ENCODE measurements around the gene MAN2B2. TPM values are rescaled to one million over a fixed set of nuclear protein-coding genes. Genes with fewer than 3 reads are reported as not detected.

The MAN2B2 gene
- total and polyA plus RNA-seq, 12 donors = 6.0 to 27.1 (median 18.2) TPM

- H3K27me3 ChIP-seq = no peaks in the 10 kb centered on the region
- WGBS, 2 donors = 88% methylated on average over 17 of the region's 17 CpGs
- DNase-seq (no peak), ATAC-seq (no peak)
- intact Hi-C loops (cut with DNase I) = no loop called here
- H3K9me3 ChIP-seq = no peaks in the 10 kb centered on the region
- peaks cover 0 to 2% (median 0%) of the 10 kb centered on the region in 9 donors for H3K4me1 ChIP-seq
- H3K36me3 ChIP-seq = peaks cover 0 to 96% (median 23%) of the 10 kb centered on the region in 9 donors
- no peak for TF ChIP-seq CTCF (IDR thresholded peaks at IDR 0.05)
- H3K27ac ChIP-seq = no peak overlapping the region
- no peak overlapping the region for H3K4me3 ChIP-seq
Measured at GRCh38 chr4:6613676-6614651, 39.0 kb downstream of the MAN2B2 start.

DNA sequence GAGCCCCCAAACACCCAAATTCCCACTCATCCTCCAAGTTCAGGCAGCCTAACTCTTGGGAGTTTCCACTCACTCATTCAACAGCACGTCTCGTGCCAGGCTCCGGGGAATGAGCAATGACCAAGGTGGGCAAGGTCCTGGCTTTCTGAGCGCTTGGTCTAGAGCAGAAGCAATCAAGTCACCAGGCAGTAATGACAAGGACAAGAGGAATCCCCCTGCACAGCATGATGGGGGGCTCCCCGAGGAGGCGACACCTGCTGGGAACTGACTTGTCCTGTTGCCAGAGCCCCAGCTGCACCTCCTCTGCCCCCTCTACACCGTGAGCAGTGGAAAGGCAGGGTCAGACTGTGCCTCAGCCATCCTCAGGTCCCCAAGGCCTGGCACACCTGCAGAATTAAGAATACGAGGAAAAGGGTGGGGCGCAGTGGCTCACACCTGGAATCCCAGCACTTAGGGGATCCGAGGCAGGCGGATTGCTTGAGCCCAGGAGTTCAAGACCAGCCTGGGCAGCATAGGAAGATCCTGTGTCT, 39.8 kb downstream of the MAN2B2 start:
- no peaks in the 10 kb centered on the region for H3K9me3 ChIP-seq
- ATAC-seq (no peak), DNase-seq (no peak)
- intact Hi-C loops (cut with DNase I) = no loop called here
- WGBS, 2 donors = 84 to 91% methylated on average over 11 of the region's 11 CpGs
- TF ChIP-seq CTCF (IDR thresholded peaks at IDR 0.05) = no peak
- no peaks in the 10 kb centered on the region for H3K4me1 ChIP-seq
- H3K27me3 ChIP-seq = no peaks in the 10 kb centered on the region
- no peak overlapping the region for H3K27ac ChIP-seq
- H3K4me3 ChIP-seq = no peak overlapping the region
- H3K36me3 ChIP-seq = peaks cover 0 to 96% (median 31%) of the 10 kb centered on the region in 9 donors

DNA sequence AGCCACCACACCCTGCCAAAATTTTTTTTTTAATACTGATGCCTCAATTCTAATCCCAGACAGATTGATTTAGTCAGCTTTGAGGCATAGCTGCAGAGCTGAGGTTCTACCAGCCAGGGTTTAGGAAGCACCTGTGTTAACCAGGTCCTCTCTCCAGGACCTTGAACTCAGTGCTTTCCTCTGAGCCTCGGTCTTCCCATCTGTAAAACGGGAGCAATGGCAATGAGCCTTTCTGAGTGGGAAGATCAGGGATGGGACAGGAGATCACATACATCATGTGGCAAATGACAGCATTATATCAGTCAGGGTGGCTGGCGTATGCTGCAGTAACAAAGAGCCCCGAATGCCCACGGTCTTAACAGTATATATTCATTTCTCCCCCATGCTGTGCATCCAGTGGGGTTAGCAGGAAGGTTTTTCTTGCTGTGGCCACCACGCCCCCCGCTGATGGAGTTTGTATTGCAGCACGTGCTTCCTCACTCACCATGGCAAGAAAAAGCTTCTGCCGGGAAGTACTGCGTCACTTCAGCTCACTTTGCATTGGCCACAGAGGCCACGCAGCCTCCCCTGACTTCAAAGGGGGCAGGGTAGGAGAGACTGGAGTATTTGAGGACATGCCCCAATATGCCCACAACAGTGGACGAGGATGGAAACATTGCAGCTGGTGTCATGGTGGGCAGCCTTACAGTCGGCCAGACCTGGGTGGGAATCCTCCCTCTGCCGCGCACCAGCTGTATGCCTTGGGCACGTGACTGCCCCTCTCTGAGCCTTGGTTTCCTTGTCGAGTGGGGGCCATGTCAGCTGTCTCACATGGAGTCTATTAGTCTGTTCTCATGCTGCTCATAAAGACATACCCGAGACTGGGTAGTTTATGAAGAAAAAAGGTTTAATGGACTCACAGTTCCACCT, 41.4 kb downstream of the MAN2B2 start:
- WGBS, 2 donors = 96% methylated on average over 18 of the region's 18 CpGs
- Histone ChIP-seq H3K27ac (no peak overlapping the region), H3K36me3 (peaks cover 0 to 87% (median 34%) of the 10 kb centered on the region in 9 donors), H3K4me1 (no peaks in the 10 kb centered on the region), H3K9me3 (no peaks in the 10 kb centered on the region), H3K4me3 (no peak overlapping the region), H3K27me3 (no peaks in the 10 kb centered on the region)
- no peak for TF ChIP-seq CTCF (IDR thresholded peaks at IDR 0.05)
- DNase-seq = no peak
- ATAC-seq = no peak
- intact Hi-C loops (cut with DNase I) = no loop called here

DNA sequence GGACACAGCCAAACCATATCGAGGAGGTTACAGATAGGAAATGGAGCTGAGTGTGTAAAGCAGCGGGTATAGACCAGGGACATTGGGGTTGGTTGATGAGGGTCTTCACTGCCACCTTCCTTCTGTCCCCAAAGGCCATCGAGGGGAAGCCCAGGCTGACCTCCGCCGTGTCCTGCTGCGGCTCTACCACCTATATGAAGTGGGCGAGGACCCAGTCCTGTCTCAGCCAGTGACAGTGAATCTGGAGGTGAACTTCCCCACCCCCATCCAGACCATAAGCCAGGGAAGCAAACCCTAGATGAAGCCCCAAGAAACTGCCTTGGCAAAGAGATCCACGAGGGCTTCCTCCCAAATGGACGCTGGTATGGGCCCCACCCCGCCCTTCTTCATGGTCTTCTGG, 42.3 kb downstream of the MAN2B2 start:
- ATAC-seq (no peak), DNase-seq (no peak)
- H3K27me3 ChIP-seq = no peaks in the 10 kb centered on the region
- H3K27ac ChIP-seq = no peak overlapping the region
- peaks cover 0 to 85% (median 34%) of the 10 kb centered on the region in 9 donors for H3K36me3 ChIP-seq
- H3K4me1 ChIP-seq = no peaks in the 10 kb centered on the region
- intact Hi-C loops (cut with DNase I) = no loop called here
- H3K4me3 ChIP-seq = no peak overlapping the region
- H3K9me3 ChIP-seq = no peaks in the 10 kb centered on the region
- no peak for TF ChIP-seq CTCF (IDR thresholded peaks at IDR 0.05)
- WGBS, 2 donors = 94 to 96% methylated on average over 10 of the region's 10 CpGs
